GM12801 (cell line): ENCODE data around the gene MYH7.

Experiments used
- TF ChIP-seq, protein P1 (sequence below): IDR thresholded peaks from one replicate; pipeline ENCODE4 v1.5.1; 2011; ENCODE audit warnings: control low read depth; ENCODE audit not compliant: insufficient read length; ENCODE audit errors: extremely low read depth

MYH7 gene

DNA sequence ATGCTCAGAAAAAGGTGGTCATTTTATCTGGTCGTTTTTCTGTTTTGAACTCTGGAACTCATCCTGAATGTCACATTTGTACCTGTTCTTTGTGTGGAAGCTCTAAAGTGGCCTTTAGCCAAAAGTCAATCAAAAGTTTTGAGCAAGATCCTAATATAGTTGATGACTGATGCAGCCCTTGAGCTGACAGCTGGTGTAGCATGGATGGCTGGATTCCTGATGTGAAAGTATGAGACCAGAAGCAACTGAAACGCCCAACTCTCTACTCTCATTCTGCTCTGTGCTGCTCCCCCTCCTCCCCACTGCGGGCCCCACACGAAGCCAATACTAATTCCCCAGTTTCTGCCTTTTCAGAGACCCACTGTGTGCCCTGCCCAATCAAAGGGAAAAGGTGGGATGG is 10.3 kb upstream of the MYH7 start:
- TF ChIP-seq, protein P1, sequence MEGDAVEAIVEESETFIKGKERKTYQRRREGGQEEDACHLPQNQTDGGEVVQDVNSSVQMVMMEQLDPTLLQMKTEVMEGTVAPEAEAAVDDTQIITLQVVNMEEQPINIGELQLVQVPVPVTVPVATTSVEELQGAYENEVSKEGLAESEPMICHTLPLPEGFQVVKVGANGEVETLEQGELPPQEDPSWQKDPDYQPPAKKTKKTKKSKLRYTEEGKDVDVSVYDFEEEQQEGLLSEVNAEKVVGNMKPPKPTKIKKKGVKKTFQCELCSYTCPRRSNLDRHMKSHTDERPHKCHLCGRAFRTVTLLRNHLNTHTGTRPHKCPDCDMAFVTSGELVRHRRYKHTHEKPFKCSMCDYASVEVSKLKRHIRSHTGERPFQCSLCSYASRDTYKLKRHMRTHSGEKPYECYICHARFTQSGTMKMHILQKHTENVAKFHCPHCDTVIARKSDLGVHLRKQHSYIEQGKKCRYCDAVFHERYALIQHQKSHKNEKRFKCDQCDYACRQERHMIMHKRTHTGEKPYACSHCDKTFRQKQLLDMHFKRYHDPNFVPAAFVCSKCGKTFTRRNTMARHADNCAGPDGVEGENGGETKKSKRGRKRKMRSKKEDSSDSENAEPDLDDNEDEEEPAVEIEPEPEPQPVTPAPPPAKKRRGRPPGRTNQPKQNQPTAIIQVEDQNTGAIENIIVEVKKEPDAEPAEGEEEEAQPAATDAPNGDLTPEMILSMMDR = no peak

GRCh38 chr14:23444314-23444713 is 8.9 kb upstream of the MYH7 start:
- TF ChIP-seq, protein P1 = no peak

DNA sequence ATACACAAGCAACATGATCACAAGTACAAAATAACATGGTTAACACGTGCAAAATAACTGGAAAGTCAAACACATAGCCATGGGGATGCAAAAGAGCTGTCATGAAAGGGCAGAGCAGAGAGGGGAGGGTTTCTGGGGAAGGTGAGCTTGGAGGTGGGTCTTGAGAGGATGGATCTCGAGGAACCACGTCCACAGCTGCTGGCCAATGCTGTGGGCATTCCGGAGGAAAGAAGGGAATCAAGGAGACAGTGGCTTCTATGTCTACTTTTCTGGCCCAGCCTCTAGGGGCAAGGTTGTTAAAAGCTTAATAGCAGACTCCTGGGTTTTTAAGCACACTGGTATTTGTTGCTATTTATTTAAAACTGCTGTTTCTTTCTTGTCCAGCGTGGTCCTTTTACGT is 8.4 kb upstream of the MYH7 start:
- TF ChIP-seq, protein P1 = no peak

DNA sequence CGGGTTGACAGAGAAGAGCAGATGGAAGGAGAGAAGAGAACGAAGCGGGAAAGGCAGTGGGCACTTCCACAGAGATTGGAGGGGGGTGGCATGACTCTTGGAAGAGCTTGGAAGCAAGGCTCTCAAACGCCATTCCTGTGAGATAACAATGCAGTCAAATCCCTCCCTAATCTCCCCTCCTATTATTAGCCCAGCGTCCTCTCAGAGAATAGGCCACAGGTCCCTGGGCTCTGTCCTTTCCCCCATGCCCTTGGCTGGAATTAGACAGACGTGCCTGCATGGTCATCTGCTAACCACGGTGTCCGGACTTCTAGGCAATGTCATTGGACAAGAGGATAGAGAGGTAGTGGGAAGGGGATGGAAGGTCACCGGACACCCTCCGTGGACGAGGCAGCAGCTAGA is 8.0 kb upstream of the MYH7 start:
- TF ChIP-seq, protein P1 = no peak

DNA sequence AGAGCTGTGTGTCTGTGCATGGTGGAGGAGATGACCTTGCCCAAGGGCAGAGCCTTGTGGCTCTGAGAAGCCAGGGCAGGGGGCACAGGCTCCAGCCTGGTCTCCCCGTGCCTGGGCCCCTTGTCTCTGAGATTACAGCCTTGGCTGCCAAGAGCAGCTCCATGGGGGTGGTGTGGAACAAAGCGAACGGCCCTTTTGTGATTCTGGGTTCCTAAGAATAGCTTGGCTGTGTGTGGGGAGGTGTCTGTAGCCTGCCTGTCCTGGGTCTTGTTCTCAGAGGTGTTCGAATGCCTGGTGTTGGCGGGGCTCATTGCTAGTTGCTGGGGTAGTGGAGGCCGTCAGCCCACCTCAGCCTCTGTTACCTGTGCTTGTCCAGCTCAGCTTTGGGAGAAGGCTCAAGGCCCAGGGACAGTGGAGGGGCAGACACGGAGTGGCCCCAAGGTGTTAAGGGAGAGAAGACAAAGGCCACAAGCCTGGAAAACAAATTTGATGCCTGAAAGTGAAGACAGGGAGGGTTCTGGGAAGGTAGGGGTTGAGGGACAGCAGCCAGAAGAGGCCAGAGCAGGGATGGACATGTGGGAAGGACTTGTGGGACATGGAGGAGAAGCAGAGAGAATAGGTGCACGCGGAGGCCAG is 7.4 kb upstream of the MYH7 start:
- TF ChIP-seq, protein P1 = no peak

DNA sequence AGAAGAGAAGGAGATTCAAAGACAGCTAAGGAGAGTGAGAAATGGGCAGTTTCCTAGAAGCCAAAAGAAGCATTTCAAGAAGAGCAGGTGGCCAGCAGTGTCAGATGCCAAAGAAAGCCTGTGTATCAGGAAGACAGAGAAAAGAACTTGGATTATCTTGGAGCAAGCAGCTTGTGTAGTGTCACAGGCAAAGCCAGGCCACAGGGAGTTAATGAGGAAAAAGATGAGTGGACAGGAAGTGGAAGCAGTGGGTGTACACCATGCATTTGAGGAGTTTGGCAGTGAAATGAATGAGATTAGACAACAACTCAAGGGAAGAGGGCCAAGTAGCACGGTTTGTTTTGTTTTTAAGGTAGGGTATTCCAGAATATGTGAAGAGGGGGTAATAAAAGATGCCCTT is 5.6 kb upstream of the MYH7 start:
- TF ChIP-seq, protein P1 = no peak

DNA sequence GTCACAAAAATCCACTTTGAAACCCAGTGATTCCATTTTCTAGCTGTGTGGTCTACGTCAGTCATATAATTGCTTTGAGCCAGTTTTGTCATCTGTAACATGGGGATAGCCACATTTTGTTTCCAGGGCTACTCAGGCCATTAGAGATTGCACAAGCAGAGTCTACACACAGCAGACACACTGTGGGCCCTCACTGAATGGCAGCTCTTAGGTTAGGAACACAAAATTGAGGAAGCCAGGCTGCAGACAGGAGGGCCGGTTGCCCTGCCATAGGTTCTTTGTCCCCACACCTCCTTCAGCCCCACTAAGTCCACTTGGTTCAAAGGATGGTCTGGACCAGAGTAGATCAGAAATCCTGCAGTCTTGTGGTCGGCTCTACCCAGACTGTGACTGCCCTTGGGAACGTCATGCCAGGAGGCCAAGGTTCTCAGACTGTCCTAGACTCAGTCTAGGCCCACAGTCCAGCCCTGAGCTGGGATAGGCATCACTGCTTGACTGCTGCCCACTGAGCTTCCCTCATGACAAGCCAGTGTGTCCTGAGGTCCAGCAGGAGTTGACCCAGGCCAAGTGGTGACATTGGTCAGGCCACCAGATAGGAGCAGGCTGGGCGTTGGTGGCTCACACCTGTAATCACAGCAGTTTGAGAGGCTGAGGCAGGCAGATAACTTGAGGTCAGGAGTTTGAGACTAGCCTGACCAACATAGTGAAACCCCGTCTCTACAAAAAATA is 3.8 kb upstream of the MYH7 start:
- TF ChIP-seq, protein P1 = no peak
